ENCODE data around the gene AGPS.
"Not testable (repeated sequence)": the region's sequence is repeated elsewhere in the genome, so short reads cannot be mapped to it uniquely, and the experiment has no call there.

Gene AGPS

DNA sequence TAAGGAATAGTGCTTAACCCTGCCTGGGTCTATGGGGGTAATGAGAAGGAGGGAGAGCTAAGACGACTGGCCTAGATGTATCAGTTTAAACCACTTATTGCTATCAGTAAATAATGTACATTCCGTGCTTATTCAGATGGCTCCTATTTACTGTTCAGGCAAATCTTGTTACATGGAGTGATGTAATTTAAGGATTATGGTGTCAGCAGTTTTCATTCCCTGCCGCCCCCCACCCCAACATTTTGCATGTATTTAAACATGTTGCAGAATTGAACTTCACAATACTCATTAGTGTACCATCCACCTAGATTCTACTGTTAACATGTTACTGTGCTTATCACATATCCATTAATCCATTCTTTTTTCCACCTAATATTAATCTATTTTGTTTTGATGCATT is 11.7 kb downstream of the AGPS start:
- H3K4me3 ChIP-seq (ENCODE audit: low read depth, low read length): no peak overlapping the region
- no peak for TF ChIP-seq CTCF (IDR thresholded peaks at IDR 0.05; ENCODE audit: borderline replicate concordance, insufficient read depth, low read depth, low read length)

DNA sequence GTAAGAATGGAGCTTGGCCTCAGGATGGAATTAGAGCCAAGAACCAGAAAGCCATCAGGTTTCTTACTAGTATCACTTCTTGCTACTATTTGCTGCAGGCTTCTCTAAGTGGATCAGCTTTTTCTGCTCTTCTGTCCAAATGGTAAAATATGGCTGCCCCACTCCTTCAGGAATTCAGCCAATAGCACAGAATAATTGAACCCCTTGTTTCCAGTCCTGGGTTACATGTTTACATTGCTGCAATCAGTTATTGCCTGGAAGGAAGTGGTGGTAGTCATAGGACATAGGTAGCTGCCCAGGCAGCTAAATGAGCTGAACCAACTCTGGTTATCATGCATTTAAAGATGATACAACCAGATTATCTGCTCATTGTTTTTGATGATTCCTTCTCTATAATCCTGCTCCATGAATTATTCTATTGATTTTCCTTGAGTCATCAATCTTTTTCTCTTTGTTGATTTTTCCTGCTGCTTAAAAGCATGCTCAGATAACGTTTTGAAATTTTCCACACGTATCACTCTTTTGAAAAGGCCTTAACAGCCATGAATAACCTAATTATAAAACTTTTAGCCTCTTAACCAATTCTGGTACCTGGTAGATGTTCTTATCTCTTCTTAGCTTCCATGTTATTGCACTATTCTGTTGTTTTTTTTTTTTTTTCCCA is 12.6 kb downstream of the AGPS start:
- no peak for TF ChIP-seq CTCF (IDR thresholded peaks at IDR 0.05; ENCODE audit: borderline replicate concordance, insufficient read depth, low read depth, low read length)
- H3K4me3 ChIP-seq (ENCODE audit: low read depth, low read length): no peak overlapping the region

DNA sequence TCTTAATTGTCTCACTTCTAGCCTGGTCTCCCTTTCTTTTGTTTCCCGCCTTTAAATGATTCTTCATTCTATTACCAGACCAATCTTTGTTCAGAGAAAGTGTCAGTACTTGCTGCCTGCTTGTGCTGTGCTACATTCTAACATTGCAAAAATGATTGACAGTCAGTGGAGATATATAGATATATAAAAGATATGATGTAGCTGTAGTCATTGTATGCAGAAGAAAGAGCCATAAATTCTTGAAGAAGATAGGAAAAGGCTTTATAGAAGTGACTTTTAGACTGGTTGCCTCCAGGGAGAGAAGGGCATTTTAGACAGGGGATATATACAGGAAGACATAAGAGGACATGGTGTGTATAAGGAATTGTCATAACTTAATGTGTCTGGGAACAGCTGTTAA is 13.6 kb downstream of the AGPS start:
- no peak overlapping the region for H3K4me3 ChIP-seq (ENCODE audit: low read depth, low read length)
- no peak for TF ChIP-seq CTCF (IDR thresholded peaks at IDR 0.05; ENCODE audit: borderline replicate concordance, insufficient read depth, low read depth, low read length)

DNA sequence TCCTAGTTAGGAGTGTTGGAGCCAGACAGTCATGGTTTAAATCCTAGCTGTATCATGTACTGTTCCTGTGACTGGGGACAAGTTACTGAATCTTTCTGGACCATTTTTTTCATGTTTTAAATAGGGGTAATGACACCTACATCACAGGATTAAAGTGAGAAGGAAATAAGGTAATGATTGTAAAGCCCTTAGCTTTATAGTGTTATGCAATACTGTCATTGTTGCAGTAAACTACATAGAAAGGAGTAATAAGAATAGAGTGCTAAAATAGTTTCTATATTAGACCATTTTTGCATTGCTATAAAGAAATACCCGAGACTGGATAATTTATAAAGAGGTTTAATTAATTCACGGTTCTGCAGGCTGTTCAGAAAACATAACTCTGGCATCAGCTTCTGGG is 14.5 kb downstream of the AGPS start:
- no peak for TF ChIP-seq CTCF (IDR thresholded peaks at IDR 0.05; ENCODE audit: borderline replicate concordance, insufficient read depth, low read depth, low read length)
- H3K4me3 ChIP-seq (ENCODE audit: low read depth, low read length): no peak overlapping the region

DNA sequence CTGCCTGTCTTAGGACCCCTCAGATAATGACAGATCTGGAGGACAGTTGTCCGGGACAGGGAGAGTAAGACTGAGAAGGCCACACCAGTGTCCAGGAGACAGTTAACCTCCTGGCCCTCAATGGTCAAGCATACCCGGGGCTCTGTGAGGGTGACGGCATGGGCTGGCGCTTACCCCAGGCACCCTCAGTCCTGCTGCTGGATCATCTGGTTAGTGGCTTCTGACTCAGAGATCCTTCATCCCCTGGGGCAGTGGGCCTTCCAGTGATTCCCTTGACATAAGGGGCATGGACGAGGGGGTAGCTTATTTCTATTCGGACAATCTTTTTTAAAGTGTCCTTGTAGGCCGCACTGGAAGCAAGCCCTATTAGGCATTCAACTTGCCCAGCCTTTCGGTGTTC is 18.1 kb downstream of the AGPS start:
- H3K4me3 ChIP-seq (ENCODE audit: low read depth, low read length): not testable (repeated sequence)

- H3K4me3 ChIP-seq (ENCODE audit: low read depth, low read length): no peak overlapping the region
- no peak for TF ChIP-seq CTCF (IDR thresholded peaks at IDR 0.05; ENCODE audit: borderline replicate concordance, insufficient read depth, low read depth, low read length)
Observed at GRCh38 chr2:177413703-177414102, 21.1 kb downstream of the AGPS start.

DNA sequence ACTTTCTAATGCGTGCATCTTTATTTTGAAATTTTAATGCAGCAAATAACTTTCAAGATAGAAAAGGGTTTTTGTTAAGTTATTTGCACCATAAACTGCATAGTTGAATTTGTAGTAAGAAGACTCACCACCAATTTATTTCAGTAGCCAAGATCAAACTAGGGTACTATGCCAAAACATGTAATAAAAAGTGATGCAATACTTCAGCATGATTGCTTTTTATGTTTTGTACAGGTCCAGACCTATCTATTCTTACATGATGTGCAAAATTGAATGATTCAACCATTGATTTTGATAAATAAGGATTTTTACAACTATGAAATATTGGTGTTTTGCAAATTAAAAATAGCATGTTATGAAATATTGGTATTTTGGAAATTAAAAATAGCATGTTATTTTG is 26.7 kb downstream of the AGPS start:
- no peak for TF ChIP-seq CTCF (IDR thresholded peaks at IDR 0.05; ENCODE audit: borderline replicate concordance, insufficient read depth, low read depth, low read length)
- H3K4me3 ChIP-seq (ENCODE audit: low read depth, low read length): no peak overlapping the region

DNA sequence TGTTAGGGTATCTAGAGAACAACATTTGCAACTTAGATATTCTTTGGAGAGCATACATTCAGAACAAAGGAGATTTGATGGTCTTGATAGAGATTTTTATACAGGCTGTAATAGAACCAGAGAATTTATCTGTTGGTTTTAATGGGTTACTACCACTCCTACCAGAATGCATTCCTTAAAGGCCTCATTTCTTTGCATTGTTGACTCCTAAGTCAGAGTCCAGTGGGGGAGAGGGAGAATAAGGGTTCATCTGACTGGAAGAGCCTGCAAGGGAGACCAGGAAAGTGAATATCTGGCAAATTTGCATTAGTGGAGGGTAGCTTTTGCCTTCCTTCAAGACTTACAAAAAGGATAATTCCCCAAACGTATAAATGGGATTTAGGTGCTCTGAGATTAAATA is 29.7 kb downstream of the AGPS start:
- no peak for TF ChIP-seq CTCF (IDR thresholded peaks at IDR 0.05; ENCODE audit: borderline replicate concordance, insufficient read depth, low read depth, low read length)
- no peak overlapping the region for H3K4me3 ChIP-seq (ENCODE audit: low read depth, low read length)

- not testable (repeated sequence) for H3K4me3 ChIP-seq (ENCODE audit: low read depth, low read length)
Observed at GRCh38 chr2:177424120-177424519, 31.5 kb downstream of the AGPS start.

DNA sequence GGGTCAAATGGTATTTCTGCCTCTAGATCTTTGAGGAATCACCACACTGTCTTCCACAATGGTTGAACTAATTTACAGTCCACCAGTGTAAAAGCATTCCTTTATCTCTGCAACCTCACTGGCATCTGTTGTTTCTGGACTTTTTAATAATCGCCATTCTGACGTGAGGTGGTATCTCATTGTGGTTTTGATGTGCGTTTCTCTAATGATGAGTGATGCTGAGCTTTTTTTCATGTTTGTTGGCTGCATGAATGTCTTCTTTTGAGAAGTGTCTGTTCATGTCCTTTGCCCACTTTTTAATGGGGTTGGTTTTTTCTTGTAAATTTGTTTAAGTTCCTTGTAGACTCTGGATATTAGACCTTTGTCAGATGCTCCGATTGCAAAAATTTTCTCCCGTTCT is 32.0 kb downstream of the AGPS start:
- H3K4me3 ChIP-seq (ENCODE audit: low read depth, low read length): not testable (repeated sequence)
